Activated CD4-positive, alpha-beta T cell treated with anti-CD3 and anti-CD28 coated beads, Interleukin-2, amount 50 U/mL, for 48 hours (primary cell): ENCODE measurements around the gene OR5H2.
A peak's percentile ranks its signal among the peaks of the same experiment; 100 is the strongest.
"Not testable (repeated sequence)": the region's sequence is repeated elsewhere in the genome, so short reads cannot be mapped to it uniquely, and the experiment has no call there.

Source experiments
- DNase-seq, 2 experiments: peaks; one replicate each; pipeline ENCODE4 v3.0.0-alpha.2; 2020

The OR5H2 gene

DNA sequence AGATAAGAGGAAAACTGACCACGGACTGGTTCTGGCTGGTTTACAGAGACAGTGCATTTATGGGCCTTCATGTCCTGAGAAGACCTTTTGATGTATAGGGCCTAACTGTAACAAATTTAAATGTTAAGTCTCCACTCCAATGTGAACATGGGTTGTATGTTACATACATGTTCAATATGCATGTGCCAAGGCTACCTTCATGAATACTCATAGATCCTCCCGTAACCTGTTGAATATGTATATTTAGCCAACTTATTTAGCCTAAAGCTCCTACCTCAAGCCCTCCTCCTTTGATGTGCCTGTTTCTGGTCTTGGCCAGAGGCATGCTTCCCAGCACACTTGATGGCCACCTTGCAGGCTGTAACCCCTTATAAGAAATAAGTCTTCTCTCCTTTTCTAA, at the start of gene OR5H2:
Gene OR5H2 (plus strand): TSS at position 301 of the 400 bp plus-strand sequence. CDS start 398 bp downstream, outside the sequence.
- no peak for DNase-seq

DNA sequence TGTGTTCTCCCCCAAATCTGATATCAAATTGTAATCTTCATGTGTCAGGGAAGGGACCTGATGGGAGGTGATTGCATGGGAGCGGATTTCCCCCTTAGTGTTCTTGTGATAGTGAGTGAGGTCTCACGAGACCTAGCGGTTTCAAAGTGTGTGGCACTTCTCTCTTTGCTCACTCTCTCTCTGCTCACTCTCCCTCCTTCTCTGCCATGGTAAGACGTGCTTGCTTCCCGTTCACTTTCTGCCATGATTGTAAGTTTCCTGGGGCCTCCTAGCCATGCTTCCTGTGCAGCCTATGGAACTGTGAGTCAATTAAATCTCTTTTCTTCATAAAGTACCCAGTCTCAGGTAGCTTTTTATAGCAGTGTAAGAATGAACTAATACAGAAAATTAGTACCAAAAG, 48.8 kb upstream of the OR5H2 start:
- no peak for DNase-seq

DNA sequence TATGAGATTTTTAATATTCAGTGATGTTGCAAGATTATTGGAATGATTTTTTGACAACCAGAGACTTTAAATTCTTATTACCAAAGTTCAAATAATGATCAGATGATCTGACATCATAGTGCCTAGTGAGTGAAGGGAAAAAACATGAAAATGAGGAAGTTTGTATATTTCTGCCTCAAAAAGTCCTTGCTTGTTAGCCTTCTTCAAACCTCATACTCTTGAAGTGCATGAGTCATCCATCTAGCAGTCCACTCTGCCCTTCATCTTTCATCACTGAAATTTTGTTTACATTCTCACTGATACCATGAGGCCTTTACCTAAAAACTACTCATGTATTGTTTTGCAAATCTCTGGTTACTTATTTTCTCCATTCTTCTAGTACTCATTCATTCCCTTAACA, 42.2 kb upstream of the OR5H2 start:
- no peak for DNase-seq

DNA sequence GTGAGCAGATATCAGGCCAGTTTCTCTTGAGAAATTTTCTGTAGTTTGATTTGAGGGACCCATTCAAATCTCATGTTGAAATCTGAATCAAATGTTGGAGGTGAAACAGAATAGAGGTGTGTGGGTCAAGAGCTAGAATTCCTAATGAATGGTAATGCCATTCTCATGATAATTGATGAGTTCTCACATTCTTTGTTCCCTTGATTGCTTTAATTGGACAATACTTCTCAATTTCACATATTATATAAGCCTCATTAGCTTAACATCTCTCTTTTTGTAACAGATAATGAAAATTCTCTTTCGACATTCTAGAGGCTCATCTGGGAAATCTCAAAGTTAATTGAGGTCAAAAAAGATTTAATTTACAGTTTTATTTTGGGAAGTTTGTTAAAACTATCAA, 40.1 kb upstream of the OR5H2 start:
- DNase-seq: no peak

DNA sequence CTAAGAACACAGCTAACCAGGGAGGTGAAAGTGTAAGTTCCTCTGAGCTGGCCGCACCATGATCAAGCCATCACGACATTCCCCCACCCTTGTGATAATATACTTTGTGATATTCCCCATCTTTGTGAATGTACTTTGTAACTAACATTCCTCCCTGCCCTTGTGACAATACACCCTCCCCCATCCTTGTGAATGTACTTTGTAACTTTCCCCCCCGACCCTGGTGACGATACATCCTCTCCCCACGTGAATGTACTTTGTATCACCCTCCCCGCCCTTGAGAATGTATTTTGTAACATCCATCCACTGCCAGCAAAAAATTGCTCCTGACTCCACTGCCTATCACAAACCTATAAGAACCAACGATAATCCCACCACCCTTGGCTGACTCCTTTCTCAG, 38.5 kb upstream of the OR5H2 start:
- no peak for DNase-seq

DNA sequence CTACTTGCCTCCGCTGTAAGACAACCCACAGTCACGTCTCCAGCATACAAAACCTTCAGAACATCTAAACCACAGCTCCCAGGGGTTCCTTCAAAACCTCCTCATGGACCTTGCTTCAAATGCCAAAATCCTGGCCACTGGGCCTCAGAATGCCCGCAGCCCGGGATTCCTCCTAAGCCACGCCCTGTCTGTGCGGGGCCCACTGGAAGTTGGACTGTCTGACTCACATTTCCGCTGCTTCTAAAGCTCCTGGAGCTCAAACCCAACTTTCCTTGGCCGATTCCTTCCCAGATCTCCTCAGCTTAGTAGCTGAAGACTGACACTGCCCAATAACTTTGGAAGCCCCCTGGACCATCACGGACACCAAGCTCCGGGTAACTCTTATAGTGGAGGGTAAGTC, 36.2 kb upstream of the OR5H2 start:
- no peak for DNase-seq

DNA sequence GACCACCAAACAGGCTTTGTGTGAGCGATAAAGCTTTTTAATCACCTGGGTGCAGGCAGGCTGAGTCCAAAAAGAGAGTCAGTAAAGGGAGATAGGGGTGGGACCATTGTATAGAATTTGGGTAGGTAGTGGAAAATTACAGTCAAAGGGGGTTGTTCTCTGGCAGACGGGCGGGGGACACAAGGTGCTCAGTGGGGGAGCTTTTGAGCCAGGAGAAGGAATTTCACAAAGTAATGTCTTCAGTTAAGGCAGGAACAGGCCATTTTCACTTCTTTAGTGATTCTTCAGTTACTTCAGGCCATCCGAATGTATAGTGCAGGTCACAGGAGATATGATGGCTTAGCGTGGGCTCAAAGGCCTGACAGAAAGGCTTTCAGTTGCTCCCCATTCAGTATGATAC, 26.3 kb upstream of the OR5H2 start:
- DNase-seq: not testable (repeated sequence)

DNA sequence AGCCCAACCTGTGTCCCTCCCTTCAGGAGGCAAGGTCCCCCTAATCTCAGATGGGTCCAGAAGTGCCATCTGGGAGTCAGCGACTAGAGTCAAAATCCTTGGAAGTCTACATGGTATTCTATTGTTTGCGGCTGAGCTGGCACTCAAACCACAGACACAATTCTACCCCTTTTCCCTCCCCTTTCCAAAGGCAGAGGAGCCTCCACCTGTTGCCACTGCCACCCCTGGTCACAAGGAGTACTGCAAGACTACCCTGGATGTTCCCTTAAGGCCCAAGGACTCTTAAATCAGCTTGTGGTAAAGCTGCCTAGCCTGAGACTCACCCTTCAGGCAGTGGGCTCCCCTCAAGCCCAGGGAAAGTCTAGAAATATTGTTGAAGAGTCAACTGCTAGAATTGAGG, 22.6 kb upstream of the OR5H2 start:
- peak in 1 of 2 experiments; percentile 5 for DNase-seq

DNA sequence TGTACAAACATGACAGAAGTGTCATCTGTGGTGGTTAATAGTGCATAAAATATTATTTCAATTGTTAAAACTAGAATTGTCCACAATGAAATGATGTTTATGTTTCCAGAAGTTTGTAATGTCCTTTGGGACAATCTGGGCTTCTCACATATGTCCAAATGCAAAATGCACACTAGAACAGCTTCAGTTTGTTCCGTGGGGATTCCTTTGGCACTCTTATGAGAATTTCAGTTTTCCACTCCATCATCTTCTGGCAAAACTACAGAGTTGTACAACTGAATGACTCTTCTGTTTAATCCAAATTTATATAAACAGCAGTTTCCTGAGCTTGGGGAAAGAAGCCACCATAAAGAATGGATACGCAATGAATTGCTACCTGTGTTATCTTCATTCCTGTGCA, 20.3 kb upstream of the OR5H2 start:
- DNase-seq: no peak

DNA sequence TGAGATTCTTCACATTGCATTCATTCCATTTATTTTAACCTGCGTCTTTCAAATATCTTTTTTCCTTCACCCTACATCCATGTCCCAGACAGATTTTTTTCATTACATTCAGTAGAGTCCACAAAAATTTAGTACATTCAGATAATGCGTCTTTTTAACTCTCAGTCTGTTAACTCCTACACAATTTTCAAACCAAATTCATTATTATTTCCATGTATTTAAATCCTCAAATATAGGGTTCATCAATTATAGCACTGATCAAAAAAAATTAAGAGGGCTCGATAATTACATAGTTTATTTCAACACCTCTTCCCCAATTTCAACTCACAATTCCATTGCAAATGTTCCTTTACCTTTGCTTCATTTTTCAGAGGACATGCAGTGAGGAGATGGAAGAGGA, 18.4 kb upstream of the OR5H2 start, which contains the start of gene OR5H6:
Gene OR5H6 (plus strand): TSS at position 301 of the 400 bp plus-strand sequence. CDS start 89 bp downstream, at position 390.
- DNase-seq: no peak

DNA sequence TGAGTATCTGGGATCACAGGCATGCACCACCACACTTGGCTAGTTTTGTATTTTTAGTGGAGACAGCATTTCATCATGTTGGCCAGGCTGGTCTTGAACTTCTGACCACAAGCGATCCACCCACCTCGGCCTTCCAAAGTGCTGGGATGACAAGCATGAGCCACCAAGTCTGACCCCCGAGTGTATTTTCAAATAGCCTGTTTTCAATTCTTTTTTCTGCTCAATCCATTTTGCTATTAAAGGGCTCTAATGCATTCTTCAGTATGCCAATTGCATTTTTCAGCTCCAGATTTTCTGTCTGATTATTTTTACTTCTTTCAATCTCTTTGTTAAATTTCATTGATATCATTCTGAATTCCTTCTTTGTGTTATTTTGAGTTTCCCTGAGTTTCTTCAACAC, 12.5 kb upstream of the OR5H2 start:
- DNase-seq: no peak

DNA sequence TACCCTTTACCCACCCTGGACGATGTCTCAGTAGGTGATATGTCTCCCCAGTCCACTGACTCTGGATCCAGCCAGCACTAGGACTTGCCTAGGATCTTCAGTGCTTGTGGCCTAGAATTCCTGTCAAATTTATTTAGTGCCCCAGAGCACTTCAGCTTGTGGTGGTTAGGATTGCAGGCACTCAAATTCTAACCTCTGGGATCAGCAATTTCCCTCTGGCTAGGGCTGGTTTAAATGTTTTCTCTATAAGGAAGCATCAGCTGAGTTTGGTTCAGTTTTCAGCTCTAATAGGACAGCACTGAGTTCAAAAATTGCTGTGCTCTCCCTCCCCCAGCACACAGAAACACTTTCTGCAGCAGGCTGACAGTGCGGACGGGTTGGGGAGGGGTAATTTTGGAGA, 10.2 kb upstream of the OR5H2 start:
- DNase-seq: no peak

DNA sequence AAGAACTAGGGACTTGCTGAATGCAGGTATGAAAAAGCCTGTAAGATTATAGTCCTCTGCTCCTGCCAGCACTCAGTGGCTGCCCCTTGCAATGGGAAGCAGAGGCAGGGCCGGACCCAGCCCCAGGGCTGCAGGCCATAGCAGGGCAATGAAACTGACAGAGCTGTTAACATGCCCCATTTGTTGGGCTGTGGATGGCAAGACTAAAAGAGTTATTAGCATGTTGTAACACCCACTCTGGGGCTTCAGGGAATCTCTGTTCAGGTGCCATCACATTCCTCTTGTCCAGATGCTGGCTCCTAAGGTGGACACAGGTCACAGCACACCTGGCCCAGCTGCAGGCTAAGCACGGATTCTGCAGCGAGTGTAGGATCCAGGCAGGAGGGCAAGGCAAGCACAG, 7.4 kb upstream of the OR5H2 start:
- DNase-seq: no peak

DNA sequence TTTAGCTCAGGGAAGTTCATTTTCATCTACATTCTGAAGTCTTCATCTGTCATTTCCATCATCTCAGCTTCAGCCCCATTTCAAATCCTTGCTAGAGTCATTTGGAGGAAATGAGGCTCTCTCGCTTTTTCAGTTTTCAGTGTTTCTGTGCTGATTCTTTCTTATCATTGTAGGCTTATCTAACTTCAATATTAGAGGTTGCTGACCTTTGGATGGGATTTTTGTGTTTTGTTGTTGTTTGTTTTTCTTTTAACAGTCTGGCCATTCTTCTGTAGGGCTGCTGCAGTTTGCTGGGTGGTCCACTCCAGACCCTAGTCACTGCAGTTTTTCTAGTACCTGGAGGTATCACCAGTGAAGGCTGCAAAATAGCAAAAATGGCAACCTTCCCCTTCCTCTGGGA, 8.6 kb downstream of the OR5H2 start:
- no peak for DNase-seq

DNA sequence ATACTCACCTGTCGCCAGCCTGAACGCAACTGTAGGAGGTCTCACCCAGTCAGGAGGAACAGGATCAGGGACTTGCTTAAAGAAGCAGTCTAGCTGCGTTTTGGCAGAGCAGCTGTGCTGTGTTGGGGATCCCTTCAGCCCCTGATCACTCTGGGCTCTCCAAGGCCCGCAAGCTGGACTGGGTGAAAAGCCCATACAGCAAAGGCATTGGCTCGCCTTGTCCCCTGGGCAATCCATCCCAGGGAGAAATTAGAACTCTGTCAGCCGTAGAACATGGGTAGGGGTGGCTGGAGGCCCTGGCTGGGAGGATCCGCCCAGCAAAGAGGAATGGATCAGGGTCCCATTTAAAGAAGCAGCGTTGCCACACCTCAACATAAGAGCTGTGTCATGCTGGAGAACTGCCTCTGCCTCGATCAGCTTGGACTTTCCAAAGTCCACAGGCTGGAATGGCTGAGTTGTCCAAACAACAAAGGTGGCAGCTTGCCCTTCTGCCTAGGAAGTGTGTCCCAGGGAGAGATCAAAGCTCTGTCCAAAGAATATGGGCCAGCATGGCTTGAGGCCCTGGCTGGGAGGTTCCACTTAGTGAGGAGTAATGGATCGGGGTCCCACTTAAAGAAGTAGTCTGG, 9.1 kb downstream of the OR5H2 start:
- DNase-seq: no peak

DNA sequence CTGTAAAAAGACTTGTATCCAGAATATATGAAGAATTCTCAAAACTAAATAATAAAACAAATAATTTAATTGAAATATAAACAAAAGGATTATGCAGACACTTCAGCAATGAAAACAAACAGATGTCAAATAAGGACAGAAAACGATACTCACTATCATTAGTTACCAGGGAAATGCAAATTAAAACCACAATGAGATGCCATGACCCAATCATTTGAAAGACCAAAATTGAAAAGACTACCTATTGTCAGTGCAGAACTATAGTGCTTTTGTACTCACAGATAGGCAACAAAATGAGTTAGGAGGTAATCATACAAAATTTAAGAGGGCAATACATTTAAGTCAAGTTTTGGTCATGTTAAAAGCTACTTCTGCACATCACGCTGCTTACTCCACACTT, 39.8 kb downstream of the OR5H2 start:
- no peak for DNase-seq

DNA sequence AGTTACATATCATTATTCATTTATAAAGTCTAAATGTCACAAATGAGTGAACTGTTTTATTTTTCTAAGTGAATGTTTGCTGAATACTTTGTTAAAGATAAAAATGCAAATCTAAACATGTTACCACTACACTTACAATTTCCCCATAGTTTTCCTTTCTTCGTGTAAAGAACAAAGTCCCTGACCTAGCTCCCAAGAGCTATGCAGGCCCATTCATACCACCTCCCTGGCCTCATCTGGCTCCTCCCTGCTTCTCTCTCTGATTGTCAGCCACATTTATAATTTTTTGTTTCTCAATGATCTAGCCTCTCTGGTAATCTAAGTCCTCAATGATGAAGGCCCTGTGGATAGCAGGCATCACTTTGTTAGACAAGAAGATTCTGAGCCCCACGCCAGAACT, 40.4 kb downstream of the OR5H2 start:
- no peak for DNase-seq

DNA sequence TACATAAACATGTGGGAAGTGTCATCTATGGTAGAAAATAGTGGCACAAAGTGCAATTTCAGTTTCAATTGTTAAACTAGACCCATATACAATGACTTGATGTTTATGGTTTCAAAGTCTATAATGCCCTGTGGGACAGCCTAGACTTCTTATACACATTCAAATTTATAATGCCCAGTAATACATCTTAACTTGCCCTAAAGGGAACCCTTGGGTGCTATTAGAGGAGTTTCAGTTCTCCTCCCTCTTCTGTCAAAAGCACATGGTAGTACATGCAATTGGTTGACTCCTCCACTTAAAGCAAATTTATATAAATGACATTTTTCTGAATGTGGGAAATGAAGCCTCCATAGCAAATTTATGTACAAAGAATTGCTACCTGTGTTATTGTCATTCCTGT, 41.1 kb downstream of the OR5H2 start:
- DNase-seq: no peak

DNA sequence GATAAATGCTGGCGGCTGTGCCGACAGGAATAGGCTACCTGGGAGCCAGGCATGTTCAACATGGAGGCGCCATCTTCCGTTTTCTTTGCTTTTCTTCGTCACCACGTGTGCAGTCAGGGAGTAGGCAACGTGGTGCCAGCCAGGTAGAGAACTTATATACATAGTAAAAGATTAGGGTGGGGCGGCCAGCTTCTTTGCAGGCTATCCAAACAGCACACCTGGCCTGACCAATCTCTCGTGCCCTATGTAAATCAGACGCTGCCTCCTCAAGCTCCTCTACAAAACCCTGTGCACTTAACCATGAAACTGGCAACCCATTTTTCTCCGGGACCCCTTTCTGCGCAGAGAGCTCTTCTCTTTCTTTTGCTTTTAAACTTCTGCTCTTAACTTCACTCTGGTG, 42.8 kb downstream of the OR5H2 start:
- DNase-seq: no peak

DNA sequence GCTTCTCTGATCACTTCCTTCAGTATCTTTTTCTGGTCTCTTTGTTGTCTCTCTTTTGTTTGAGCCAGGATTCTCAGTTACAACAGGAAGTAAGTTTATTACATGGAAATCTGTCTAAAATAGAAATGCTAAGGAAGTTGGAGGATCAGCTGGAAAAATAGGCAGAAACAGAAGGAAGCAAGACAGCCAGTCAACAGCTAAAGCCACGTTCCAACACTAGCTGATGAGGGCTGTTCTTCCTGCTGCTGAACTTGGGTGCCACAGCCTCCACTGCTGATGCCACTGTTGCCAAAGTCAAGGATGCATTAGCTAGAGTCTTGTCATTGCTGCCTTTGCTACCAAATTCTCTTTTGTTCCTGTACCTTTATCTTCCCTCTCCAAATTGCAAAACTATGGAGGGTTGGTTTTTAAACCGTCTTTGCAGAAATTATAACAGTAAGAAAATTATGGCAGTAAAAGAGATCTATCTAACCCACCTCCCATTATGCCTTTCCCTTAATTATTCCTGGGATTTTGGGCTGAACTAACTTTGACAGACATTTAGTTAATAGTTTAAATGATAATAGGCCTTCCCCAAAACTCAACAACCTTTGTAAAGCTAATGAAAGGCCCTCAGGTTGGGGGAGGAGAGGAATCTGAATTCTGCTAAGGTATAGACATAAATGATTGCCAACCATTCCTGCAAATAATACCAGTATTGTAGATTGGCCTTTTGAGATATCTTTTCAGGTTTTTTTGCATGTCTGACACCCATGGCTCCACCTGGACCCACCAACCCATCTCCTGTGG, 44.0 kb downstream of the OR5H2 start:
- no peak for DNase-seq

DNA sequence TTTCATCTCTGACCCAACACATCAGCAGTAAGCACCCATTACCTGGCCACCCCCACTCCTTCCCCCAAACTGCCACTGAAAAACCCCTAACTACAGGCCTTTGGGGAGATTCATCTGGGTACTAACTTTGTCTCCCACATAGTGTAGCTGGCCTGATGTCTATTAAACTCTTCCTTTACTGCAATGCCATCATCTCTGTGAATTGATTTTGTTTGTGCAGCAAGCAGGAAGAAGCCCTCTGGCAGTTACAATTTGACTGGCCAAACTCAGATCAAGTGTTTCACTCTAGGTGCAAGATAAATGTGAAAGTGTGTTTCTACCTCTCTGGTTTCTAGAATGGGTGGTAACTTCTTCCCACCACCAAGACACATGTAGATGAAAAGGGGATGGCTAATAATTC, 44.6 kb downstream of the OR5H2 start:
- DNase-seq: no peak

DNA sequence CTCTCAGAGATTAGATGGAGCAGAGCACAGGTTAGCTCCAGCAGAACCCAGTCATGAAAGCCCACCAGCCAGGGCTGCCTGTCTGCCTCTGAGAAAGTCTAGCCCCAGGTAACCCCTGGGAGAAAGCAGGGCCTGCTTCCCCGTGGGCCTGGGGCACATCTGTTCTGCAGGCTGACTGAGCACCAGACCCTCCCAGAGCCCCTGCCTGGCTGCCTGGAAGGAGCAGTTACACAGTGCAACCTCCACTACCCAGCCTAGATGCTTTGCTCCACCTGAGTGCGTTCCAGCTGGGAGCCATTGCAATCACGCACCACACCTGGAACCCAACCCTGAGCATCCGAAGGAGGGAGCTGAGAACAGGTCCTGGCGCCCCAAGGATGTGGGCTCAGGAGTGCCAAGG, 46.6 kb downstream of the OR5H2 start:
- DNase-seq: no peak

DNA sequence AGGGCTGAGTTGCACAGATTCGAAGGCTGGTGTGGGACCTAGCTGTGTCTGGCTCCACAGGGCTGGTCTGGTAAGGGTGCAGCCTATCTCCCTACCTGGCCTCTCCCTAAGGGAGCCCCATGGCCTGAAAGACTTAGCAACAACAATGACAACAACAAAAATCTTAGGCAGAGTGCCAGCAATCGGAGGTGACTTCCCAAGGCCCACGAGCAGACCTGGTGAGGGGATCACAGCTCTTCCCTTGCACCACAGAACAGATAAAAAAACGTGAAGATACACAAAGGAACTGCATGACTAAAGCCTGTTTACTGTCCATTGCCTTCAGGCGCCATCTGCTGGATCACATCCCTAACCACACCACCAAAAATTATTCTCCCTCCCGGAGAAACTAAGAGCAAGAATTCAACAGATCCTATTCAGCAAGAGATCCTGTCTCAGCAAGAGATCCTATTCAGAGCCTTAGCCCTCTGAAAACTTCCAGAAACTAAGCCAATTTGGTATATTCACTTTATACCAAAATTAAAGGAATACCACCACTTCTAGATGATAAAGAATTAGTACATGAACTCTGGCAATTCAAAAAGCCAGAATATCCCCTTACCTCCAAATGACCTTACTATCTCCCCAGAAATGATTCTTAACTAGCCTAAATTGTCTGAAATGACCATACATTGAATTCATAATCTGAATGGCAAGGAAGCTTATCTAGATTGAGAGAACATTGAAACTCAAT, 47.3 kb downstream of the OR5H2 start:
- peak; percentile 33 to 49 for DNase-seq

DNA sequence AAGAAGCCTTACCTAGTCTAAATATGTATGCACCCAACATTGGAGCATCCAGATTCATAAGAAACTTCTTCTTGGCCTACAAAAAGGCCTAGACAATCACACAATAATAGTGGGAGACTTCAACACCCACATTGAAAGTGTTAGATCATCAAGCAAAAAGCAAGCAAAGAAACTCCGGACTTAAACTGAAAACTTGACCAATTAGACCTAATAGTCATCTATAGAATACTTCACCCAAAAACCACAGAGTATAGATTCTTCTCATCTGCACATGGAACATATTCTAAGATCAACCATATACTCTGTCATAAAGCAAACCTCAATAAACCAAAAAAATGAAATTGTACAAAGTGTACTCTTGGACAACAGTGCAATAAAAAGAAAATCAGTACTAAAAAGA, 49.0 kb downstream of the OR5H2 start:
- no peak for DNase-seq
